ENCODE measurements around the gene CCDC69. TPM values are rescaled to one million over a fixed set of nuclear protein-coding genes. Genes with fewer than 3 reads are reported as not detected.

Gene CCDC69
- total and polyA plus RNA-seq, 2 donors (not counting 1 experiment from before 2014, with no cell fraction given), result 58.7 to 125 TPM

DNA sequence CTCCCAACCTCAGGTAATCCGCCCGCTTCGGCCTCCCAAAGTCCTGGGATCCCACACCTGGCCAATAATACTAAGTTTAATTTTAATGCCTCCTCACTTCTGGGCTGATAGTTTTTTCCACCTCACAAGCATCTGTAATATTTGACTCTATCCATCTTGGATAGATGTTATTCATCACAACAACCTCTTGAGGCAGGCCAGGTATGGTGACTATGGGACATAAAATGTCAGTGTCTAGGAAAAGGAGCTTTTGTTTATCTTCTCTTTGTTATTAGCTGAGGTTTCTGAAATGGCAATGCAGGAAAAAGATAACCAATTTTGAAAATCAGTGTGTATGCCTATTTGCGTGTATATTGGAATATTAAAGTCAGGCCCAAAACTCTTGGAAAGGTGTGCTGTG is 1.2 kb upstream of the CCDC69 start:
- H3K27me3 ChIP-seq (replicated peaks in 1 of 4; ENCODE audit: control extremely low read depth in 1 of 4, control insufficient read depth in 3 of 4, insufficient read depth in 4 of 4, low read length in 3 of 4), result no peaks in the 10 kb centered on the region
- peak overlapping the region; percentile 17 for H3K4me3 Mint-ChIP-seq
- H3K27ac Mint-ChIP-seq, result peak overlapping the region; percentile 10
- CTCF ChIA-PET, result interaction anchor here (0.6 to 22.9 kb wide), 11 partner anchors 12 to 173 kb away, joined by 3 to 299 read pairs (median 5); no protein-coding TSS in a partner anchor
- H3K36me3 ChIP-seq (replicated peaks in 1 of 2; ENCODE audit: control extremely low read depth in 1 of 2, control insufficient read depth in 1 of 2, extremely low read depth in 1 of 2, insufficient read depth in 2 of 2, low read length in 1 of 2), result peaks cover 0 to 16% of the 10 kb centered on the region in 2 experiments
- H3K4me3 ChIP-seq (ENCODE audit: control extremely low read depth in 1 of 5, extremely low read depth in 1 of 5, insufficient read depth in 1 of 5, low read depth in 2 of 5, low read length in 4 of 5), result no peak overlapping the region
- H3K9me3 Mint-ChIP-seq (ENCODE audit: insufficient read depth), result no peaks in the 10 kb centered on the region
- H3K27ac ChIP-seq (ENCODE audit: low read length in 2 of 2), result no peak overlapping the region
- ATAC-seq (ENCODE audit: low read depth) (no peak), DNase-seq (no peak)
- TF ChIP-seq EZH2 (IDR thresholded peaks at IDR 0.05; ENCODE audit: borderline replicate concordance, insufficient read depth, low read depth, low read length, poor library complexity, severe bottlenecking), result no peak
- TF ChIP-seq CTCF (IDR thresholded peaks at IDR 0.05), result no peak
- H3K4me1 Mint-ChIP-seq, result peaks cover 63% of the 10 kb centered on the region
- H3K9me3 ChIP-seq (ENCODE audit: control extremely low read depth in 1 of 3, control insufficient read depth in 2 of 3, insufficient read depth in 1 of 3, low read length in 2 of 3), result peaks cover 0 to 4% (median 0%) of the 10 kb centered on the region in 3 donors
- WGBS (ENCODE audit: insufficient coverage), result 100% methylated on average over 4 of the region's 4 CpGs
- POLR2A ChIA-PET, result interaction anchor here (3.8 kb wide), 1 partner anchor 12 kb away, joined by 100 read pairs; no protein-coding TSS in a partner anchor
- no peak overlapping the region for H3K9ac ChIP-seq (ENCODE audit: low read length)
- H3K4me1 ChIP-seq (ENCODE audit: control insufficient read depth in 2 of 2, insufficient read depth in 2 of 2, low read length in 2 of 2), result peaks cover 50 to 62% of the 10 kb centered on the region in 2 donors
- H4K20me1 ChIP-seq (ENCODE audit: control insufficient read depth, insufficient read depth, low read length, poor library complexity, severe bottlenecking), result no peaks in the 10 kb centered on the region
- H2AFZ ChIP-seq (ENCODE audit: insufficient read depth, low read depth, low read length, poor library complexity, severe bottlenecking), result no peak overlapping the region
- peak overlapping the region; percentile 7 for H3K4me2 ChIP-seq (replicated peaks; ENCODE audit: low read depth, low read length, poor library complexity, severe bottlenecking)
- H3K79me2 ChIP-seq (ENCODE audit: control insufficient read depth, insufficient read depth, low read length), result peaks cover 49% of the 10 kb centered on the region
- H3K27me3 Mint-ChIP-seq, result no peaks in the 10 kb centered on the region
- intact Hi-C loops (cut with micrococcal nuclease), result loop anchor here (10.0 kb wide), 1 partner anchor 740 kb away; no protein-coding TSS in a partner anchor

DNA sequence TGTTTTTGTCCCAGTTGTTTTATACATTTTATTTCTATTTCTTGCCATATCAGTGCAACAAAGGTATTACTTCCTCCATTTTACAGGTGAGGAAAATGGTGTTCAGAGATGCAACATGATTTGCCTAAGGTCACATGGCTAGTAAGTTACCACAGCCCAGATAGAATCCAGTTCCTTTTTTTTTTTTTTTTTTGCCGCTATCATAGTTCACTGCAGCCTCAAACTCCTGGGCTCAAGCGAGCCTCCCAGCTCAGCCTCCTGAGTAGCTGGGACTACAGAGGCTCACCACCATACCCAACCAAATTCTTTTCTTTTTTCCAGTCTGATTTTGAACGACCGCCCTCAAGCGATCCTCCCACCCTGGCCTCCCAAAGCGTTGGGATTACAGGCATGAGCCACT is 480 bp upstream of the CCDC69 start:
- CTCF ChIA-PET, result interaction anchor here (0.7 to 22.9 kb wide), 10 partner anchors 11 to 172 kb away, joined by 3 to 299 read pairs (median 7); no protein-coding TSS in a partner anchor
- peak; percentile 83 for DNase-seq
- H4K20me1 ChIP-seq (ENCODE audit: control insufficient read depth, insufficient read depth, low read length, poor library complexity, severe bottlenecking), result no peaks in the 10 kb centered on the region
- peak overlapping the region; percentile 94 to 99 for H3K27ac ChIP-seq (ENCODE audit: low read length in 2 of 2)
- peak overlapping the region; percentile 88 for H3K4me3 Mint-ChIP-seq
- peaks cover 68% of the 10 kb centered on the region for H3K4me1 Mint-ChIP-seq
- intact Hi-C loops (cut with micrococcal nuclease), result loop anchor here (1.0 to 10.0 kb wide), 6 partner anchors 10 to 740 kb away; partner anchors contain the start of genes GM2A and TNIP1
- peak overlapping the region; percentile 92 for H3K27ac Mint-ChIP-seq
- peaks cover 0 to 4% (median 0%) of the 10 kb centered on the region in 3 donors for H3K9me3 ChIP-seq (ENCODE audit: control extremely low read depth in 1 of 3, control insufficient read depth in 2 of 3, insufficient read depth in 1 of 3, low read length in 2 of 3)
- peak overlapping the region; percentile 95 for H3K4me2 ChIP-seq (replicated peaks; ENCODE audit: low read depth, low read length, poor library complexity, severe bottlenecking)
- H3K4me3 ChIP-seq (ENCODE audit: control extremely low read depth in 1 of 5, extremely low read depth in 1 of 5, insufficient read depth in 1 of 5, low read depth in 2 of 5, low read length in 4 of 5), result peak overlapping the region; percentile 70 to 86 (median 80)
- no peak for TF ChIP-seq EZH2 (IDR thresholded peaks at IDR 0.05; ENCODE audit: borderline replicate concordance, insufficient read depth, low read depth, low read length, poor library complexity, severe bottlenecking)
- TF ChIP-seq CTCF (IDR thresholded peaks at IDR 0.05), result no peak
- H3K9ac ChIP-seq (ENCODE audit: low read length), result peak overlapping the region; percentile 83
- H3K4me1 ChIP-seq (ENCODE audit: control insufficient read depth in 2 of 2, insufficient read depth in 2 of 2, low read length in 2 of 2), result peaks cover 57 to 68% of the 10 kb centered on the region in 2 donors
- H2AFZ ChIP-seq (ENCODE audit: insufficient read depth, low read depth, low read length, poor library complexity, severe bottlenecking), result peak overlapping the region; percentile 81
- no peaks in the 10 kb centered on the region for H3K9me3 Mint-ChIP-seq (ENCODE audit: insufficient read depth)
- WGBS (ENCODE audit: insufficient coverage), result 81% methylated on average over 4 of the region's 6 CpGs
- H3K27me3 Mint-ChIP-seq, result no peaks in the 10 kb centered on the region
- H3K79me2 ChIP-seq (ENCODE audit: control insufficient read depth, insufficient read depth, low read length), result peaks cover 56% of the 10 kb centered on the region
- peak; percentile 44 for ATAC-seq (ENCODE audit: low read depth)
- H3K36me3 ChIP-seq (replicated peaks in 1 of 2; ENCODE audit: control extremely low read depth in 1 of 2, control insufficient read depth in 1 of 2, extremely low read depth in 1 of 2, insufficient read depth in 2 of 2, low read length in 1 of 2), result peaks cover 0 to 22% of the 10 kb centered on the region in 2 experiments
- H3K27me3 ChIP-seq (replicated peaks in 1 of 4; ENCODE audit: control extremely low read depth in 1 of 4, control insufficient read depth in 3 of 4, insufficient read depth in 4 of 4, low read length in 3 of 4), result no peaks in the 10 kb centered on the region
- POLR2A ChIA-PET, result interaction anchor here (0.9 to 3.8 kb wide), 9 partner anchors 10 to 67 kb away, joined by 3 to 100 read pairs (median 5); partner anchors contain the start of genes ANXA6 and GM2A

All from B cell (primary cell).